ENCODE measurements around the gene CSHL1.
A peak's percentile ranks its signal among the peaks of the same experiment; 100 is the strongest.

CSHL1 gene

DNA sequence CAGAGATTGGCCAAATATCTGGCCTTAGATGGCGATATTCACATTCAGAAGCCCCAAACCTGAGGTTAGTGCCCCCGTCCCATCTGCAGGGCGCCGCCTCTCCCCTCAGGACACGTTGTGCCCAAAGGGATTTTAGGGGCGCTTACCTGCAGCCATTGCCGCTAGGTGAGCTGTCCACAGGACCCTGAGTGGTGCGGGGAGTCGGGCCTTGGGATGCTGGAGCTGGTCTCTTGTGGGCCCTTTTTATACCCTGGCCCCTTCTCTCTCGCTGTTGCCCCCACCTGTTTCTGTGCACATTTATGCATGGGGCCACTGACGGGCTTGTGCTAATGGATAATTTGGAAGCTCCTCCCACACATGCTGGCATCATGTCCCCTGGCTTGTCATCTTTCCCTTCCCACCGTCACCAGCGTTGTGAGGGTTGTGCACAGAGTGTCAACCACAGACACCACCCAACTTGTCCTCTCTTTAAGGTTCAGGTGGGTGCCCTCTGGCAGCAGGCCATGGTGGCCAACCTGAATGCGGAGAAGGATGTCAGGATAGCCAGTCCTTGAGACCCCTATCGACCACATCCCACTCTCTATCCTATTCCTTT is at the start of gene CSHL1:
CSHL1 (minus strand) TSS at position 218 of the 595 bp plus-strand sequence; CDS start at position 156, 62 bp downstream.
- no peak for DNase-seq

DNA sequence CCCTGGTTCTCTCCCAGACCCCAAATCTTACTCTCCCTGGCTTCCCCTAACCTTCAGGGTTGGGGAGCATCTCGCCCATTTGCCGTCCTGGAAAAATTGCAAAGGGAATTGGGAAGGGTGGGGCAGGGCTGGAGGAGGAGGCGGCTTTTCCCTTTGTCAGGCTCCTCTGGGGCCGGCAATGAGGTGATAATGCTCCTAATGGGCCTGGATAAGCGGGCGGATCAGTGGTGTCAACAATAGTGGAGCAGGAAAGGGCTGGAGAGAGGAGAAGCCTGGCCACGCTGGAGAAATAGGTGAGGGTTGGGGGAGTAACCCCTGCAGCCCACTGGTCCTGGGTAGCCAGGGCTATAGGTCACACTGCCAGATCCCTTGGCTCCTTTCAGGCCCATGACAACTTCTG is 49.4 kb upstream of the CSHL1 start:
- DNase-seq, result no peak

DNA sequence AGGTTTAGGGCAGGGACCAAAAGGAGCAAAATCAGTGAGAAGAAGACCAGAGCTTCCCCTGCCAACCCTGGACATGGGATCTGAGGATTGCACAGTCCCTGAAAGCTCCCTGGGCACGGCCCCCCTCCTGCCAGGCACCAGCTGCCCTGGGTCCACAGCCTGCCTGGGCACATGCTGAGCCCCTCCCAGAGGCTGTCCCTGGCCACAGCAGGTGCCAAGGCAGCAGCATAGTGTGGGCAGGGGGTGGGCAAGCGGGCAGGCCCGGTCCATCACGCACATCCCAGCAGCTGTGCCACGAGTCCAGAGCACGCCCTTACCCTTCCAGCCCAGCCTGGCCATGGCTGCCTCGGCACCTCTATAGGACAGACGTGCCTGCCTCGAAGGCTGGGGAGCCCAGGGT is 48.9 kb upstream of the CSHL1 start:
- DNase-seq, result no peak

DNA sequence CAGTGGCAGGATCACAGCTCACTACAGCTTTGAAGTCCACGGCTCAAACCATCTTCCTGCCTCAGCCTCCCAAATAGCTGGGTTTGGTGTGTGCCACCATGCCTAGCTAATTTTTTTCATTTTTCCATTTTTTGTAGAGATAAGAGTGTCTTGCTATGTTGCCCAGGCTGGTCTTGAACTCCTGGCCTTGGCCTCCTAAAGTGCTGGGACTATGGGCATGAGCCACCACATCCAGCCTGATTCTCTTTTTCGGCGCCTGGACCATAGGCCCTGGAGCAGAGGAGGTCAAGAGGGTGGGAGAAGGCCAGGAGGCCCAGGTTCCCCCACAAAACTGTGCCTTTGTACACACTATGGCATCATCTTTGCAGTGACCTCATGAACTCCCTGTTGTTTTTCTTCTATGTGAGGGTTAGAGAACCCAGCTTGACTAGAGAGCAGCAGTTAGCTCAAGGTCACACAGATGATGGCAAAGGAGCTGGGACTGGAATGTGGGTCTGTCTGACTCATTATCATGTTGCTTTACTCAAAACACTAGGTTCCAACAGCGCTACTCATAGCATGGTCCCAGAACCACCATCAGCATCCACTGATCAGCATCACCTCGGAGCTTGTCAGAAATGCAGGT is 45.4 kb upstream of the CSHL1 start:
- DNase-seq, result no peak

DNA sequence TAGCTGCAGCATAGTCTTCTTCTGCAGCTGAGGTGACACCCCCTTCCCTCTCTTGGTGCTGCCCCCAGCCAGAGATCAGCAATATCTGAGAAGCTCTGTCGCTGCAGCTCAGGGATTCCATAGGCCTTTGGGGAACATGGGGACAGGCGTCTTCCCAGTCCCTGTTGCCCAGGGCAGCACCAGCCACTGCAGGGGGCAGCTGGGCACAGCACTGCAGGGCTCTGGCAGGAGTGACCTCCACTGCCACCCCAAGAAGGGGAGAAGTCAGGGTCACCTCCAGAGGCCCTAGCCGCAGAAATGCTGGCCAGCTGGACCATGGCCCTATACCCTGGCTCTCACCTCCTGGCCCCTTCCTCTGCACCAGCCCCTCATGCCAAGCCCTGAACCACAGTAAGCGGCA is 44.7 kb upstream of the CSHL1 start:
- no peak for DNase-seq

DNA sequence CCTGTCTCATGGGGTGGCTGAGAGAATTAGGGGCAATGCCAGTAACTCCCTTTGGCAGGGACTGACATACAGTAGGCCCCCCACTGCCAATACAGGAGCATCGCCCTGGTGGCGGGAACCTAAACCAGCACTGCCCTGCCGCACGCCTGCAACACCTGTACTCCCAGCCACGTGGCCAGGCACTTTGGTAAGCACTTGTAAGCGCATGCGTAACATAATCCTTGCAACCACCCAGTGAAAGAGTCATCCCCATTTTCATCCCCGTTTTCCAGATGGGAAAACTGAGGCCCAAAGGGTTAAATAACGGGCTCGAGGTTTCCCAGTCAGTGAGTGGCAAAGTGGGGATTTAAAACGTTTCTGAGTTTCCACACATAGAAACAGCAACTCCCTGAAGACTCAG is 44.2 kb upstream of the CSHL1 start:
- DNase-seq, result no peak

DNA sequence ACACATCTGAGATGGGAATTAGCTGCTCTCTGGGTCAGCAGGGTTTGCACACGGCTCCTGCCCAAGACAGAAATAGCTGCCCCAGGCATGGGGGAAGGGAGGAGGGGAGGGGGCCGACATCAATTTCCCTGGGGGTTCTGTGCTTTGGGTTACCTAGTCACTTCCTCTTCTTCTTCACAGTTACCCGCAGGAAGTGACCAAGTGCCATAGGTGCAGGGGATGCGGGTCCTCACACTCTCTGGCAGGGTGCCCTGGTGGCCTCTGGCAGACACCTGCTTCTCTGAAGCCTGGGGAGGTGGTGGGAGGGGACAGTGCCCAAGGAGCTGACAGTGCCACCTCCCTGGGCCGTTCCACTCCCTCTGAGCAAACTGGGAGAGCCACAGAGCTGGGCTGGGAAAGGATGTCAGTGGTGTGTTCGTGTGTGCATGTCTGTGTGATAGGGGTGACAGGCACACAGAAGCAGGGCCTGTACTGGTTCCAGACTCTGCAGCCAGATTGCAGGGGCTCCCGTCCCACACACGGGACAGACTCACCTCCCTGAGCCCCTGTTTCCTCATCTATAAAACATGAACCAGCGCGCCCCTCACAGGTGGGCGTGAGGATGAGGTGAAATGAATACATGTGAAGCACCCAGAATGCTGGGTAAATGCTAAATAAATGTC is 43.5 kb upstream of the CSHL1 start:
- DNase-seq, result no peak

DNA sequence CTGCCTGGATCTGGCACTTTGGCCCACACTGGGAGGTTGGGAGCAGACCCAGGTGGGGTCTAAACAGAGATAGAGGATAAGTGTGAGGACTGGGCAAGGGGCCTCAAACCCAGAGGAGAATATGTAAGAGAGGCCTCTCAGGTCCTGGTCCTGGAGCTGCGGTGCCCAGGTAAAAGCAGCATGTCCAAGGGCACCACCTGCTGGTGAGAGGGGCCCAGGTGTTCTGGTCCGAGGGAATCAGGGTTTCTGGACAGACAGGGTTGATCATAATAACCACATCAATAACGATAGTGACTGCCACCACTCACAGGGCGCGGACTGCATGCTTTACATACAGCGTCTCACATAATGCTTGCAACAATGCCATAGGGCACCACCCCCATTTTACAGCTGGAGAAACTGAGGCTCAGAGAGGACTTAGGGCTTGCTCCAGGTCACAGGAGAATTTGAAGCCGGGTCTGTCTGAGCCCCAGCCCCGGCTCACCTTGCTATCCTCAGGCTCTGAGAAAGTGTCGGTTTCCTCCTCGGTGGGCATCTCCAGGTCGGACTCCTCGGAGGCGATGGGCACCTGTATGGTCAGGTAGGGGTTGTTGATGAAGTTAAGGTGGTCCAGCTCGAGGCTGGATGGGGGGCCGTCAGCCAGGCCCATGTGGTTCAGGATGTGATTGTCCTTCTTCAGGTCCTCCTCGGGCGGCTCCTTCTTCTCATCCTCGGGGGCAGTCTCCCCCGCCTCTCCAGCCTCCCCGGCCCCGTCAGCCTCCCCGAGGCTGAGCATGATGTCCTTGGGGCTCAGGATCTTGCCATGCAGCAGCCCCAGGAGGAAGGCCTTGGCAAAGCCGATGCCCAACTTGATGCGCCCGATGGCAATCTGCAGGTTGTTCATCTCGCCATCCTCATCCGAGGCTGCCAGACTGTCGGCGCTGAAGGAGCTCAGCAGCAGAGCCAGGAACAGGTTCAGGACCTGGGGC is 40.2 kb upstream of the CSHL1 start:
- peak; percentile 18 for DNase-seq

DNA sequence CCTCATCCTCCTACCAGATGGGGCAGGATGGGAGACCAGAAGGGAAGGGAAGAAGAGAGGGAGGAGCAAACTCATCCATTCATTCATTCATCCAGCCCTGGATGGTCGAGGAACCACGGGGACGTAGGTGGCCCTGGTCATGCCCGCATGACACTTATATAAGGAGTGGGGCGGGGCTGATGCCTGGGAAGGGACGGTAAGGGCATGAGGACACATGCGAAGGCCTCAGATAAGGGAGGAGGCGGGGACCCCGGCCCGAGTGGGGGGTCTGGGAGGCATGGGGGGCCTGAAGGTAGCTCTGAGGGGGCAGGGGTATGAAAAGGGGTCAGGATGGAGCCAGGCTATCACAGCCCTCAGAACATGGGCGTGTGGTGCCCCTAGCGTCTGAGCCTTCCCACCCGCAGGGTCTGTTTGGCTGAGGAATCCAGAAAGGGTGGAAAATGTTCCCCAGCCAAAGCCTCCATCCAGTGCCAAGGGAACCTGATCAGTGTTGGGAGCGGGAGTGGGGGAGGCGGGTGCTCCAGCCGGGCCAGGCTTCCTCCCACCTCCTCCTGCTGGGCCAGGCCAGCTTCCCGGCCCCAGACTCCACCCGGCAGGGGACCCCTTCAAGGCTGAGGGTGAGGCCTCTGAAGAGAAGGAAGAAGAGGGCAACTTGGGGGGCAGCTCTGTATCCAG is 38.7 kb upstream of the CSHL1 start:
- DNase-seq, result no peak

DNA sequence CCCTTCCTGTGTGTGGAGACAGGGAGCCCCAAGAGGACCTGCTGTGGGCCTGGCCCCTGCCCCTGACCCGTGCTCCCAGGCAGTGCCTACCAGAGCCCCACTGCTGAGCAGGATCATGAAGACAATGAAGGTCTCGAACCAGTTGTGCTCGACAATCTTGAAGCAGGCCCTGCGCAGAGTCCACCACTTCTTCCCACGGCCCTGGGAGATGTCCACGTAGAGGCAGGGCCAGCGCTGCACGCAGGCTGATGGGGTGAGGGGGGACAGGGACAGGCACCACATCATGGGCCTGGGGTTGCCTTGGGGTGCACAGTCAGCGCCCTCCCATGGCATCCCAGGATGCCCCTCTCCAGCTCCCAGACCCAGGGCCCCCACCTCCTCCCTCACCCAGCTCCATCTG is 37.5 kb upstream of the CSHL1 start:
- DNase-seq, result no peak

DNA sequence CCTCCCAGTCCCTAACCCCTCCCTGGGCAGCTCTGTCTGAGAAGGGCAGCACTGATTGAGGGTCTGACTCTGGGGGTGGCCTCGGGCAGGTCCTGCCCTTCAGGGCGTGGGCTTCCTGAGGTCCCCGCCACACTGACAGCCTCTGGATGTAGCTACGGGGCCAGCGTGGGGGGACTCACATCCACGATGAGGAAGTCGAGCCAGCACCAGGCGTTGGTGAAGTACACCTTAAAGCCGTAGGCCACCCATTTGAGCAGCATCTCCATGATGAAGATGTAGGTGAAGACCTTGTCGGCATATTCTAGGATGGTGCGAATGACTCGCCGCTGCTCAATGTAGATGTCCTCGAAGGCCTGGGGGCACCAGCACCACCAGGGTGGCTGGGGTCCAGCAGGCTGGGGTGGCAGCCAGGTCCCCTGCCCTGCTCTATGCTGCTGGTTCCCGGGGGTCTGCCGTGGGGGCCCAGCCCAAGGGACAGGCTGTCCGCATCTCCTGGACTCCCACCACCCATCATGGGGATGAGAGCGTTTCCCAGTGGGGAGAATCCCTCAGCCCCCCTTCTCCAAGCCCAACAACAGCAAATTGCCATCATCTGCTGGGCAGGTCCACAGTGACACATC is 36.8 kb upstream of the CSHL1 start:
- no peak for DNase-seq

DNA sequence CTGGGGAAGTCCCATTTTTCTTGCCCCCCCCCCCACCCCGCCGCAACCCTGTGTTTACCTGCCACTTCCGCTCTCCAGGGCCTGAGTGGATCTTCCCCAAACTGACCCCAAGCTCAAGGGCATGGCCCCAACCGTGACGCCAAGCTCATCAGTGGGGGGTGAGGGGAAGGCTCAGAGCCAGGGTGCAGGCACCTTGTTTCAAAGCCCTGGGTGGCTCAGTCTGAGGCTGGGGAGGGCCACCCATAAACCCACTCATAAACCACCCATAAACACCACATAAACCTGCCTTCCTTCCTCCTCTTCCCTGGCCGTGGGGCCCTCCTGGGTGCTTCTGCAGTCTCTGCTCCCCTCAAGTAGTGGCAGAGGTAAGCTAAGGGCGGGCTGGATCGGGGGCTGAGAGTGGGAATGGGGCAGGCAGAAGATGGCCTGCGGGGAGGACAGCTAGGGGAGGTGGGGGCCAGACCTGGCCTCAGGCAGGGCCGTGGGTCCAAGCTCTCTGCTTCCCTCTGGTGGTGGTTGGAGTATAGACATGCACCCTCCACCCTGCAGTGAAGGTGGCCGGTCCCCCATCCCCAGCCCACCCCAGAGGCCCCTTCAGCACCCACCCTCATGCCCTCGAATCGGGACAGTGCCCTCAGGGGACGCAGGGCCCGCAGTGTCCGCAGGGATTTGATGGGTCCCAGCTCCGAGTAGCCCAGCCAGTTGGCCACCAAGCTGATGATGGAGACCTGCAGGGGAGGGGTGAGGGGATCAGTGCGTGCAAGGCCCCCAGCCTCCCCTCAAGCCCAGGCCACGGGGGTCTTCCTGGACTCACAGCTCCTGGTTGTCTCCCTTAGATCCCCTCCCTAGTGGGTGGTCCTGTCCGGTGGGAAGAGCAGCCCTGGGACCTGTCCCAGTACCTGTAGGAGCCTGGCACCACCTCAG is 35.6 kb upstream of the CSHL1 start:
- peak; percentile 52 for DNase-seq

DNA sequence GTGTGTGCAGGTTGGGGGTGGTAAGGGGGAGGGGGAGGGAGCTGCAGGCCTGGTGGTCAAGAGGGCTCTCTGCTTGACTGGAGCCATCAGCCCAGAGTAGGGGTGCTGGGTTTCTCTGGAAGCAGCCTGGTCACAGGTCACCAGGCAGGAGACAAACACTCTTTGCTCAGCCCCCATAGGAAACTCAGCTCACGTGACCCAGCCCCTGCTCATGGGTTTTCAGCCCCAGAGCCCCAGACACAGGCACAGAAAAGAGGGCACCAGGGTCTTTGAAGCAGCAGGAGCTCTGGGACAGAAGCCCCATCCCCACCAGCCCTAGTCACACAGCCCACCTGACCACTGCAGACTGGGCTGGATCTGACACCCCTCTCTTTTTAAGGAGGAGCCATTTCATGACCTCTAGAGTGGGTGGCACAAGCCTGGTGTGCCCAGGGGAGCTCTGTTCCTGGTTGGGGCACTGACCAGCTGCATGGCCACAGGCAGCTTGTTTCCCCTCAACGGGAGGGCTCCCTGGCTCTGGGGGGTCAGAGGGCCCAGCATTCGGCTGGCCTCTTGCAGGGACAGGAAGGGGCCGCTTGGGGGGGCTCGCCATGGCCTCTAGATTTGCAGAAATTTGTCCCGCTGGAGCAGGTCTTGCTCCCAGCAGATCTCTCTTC is 34.9 kb upstream of the CSHL1 start:
- no peak for DNase-seq

DNA sequence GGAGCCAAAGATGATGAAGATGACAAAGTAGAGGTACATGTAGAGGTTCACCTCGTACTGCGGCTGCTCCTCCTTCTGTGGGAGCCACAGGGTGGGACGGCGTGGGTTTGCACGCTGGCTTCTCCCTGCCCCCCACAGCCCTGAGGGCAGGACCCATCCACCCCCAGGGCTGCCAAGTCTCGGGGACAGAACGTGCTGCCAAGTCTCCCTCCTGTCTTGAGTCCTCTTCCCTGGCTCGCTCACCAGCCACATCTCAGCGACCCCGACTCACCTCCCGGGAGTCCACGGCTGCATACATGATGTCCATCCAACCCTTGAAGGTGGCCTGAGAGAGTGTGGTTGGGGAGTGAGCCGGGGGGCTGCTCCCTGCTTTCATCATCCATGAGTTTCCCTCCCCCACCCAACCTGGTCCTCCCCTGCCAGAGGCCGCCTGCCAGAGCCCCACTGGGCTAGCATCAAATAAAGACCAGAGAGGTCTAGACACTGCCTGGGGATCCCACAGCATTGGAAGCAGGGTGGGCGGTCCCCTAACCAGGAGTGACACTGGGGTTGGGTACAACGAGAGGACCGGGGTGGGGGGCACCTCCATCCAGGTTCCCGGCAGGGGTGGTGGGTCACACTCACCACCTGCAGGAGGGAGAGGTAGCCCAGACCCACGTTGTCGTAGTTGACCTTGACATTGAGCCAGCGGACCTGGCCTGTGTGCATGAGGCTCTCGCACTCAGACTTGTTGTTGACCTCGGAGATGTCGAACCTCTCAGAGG is 33.9 kb upstream of the CSHL1 start:
- DNase-seq, result no peak

DNA sequence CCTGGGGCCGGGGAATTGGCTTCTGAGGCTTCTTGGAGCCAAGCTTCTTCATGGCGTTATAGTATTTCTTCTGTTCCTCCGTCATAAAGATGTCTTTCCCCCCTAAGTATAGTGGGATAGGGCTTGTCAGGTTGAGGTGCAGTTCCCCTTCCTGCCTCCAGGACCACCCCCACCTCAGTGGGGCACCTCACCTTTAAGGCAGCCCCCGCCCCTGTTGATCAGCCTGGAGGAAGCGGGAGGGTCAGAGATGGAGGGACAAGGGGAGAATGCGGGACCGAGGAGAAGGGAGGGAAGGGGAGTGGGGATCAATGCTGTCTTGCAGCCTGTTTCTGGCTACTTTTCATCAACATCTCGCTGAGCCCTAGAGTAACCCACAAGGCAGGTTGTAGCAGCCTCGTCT is 32.7 kb upstream of the CSHL1 start:
- no peak for DNase-seq

DNA sequence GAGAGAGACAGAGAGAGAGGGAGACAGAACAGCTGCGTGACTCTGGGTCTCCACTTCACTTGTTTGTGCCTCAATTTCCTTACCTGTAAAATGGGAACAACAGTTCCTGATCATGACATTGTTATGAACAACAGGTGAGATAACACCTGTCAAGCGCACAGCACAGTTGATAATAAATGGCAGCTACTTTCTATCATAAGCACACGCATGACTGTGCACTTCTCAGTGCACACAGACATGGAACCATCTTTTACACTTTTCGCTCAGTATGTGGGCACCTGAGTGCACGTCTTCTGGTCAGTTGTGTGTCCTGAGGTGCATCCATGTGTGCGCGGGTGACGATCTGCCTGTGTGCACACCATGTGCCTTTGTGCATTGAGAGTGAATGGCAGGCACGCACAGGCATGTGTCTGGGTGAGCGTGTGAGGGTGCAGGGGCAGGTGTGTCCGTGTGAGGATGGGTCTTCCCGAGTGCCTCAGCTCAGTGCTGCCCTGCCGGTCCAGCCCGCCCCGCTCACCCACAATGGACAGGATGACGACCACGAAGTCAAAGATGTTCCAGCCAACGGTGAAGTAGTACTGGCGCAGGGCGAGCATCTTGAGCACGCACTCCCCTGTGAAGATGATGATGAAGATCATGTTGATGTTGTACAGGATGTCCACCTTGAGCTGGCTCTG is 31.4 kb upstream of the CSHL1 start:
- DNase-seq, result no peak

DNA sequence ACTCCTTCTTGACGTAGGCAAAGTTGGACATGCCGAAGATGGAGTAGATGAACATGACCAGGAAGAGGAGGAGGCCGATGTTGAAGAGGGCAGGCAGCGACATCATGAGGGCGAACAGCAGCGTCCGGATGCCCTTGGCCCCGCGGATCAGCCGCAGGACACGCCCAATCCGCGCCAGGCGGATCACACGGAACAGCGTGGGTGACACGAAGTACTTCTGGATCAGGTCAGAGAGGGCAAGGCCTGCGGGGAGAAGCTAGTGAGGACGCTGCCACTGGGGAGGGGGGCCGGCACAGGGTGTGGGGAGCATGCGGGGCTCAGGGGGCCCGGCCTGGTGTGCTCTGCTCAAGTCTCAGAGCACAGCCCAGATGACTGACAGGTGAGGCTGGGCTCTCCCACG is 30.7 kb upstream of the CSHL1 start:
- no peak for DNase-seq

DNA sequence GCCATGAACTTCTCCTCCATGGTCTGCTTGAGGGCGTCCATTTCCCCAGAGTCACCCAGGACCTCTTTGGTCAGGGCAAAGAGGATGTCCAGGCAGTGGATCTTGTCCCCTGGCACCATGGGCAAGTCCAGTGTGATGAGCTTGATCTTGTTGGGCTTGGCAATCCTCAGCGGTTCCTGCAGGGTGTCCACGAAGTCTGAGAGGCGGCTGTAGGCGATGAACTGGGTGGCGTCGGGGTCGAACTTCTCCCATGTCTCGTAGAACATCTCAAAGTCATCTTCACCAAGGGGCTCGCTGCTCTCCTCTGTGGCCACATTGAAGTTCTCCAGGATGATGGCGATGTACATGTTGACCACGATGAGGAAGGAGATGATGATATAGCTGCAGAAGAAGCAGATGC is 30.1 kb upstream of the CSHL1 start:
- no peak for DNase-seq

DNA sequence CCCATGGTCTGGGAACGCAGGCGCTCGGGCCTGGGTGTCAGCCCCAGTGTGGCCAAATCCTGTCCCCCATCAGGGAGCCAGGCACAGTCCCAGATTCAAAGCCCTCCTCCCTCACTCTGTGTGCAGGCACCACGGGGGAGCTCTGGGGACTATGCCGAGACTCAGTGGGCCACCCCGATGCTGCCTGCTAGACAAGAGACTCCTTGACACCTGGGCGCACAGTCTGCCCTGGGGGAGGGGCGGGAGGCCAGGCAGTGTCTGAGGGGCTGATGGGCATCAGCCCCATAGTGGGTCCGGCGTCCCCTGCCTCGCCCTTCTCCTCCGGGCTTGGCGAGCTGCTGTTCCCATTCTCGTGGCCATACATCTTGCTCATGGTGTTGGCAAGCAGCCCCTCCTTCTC is 29.5 kb upstream of the CSHL1 start:
- no peak for DNase-seq

All from stimulated activated CD4-positive, alpha-beta T cell treated with anti-CD3 and anti-CD28 coated beads, Interleukin-4, amount 100 ng/mL, for 1 hour (primary cell).